Endothelial cell of umbilical vein (primary cell): ENCODE data around the gene PRRX2.

Experiments
- POLR2A ChIP-seq: IDR thresholded peaks from 2 replicates; pipeline ENCODE4 v1.6.1; 2012; ENCODE audit warnings: low read depth, mild to moderate bottlenecking, control low read depth, low read length
- TF ChIP-seq, protein P1 (sequence below): IDR thresholded peaks from 2 replicates; pipeline ENCODE4 v1.6.1; 2011; ENCODE audit not compliant: insufficient read depth, insufficient read length
- TF ChIP-seq, protein P2 (sequence below), 2 donors: IDR thresholded peaks; 1 replicate in 1 of 2; 2 replicates in 1 of 2; pipeline ENCODE4 v1.5.1; 2011; ENCODE audit warnings: low read length in 2 of 2, mild to moderate bottlenecking in 2 of 2, moderate library complexity in 2 of 2, control low read depth in 1 of 2, inconsistent platforms in 1 of 2, low read depth in 1 of 2; ENCODE audit not compliant: insufficient read depth in 1 of 2; ENCODE audit errors: extremely low read depth in 1 of 2

DNA sequence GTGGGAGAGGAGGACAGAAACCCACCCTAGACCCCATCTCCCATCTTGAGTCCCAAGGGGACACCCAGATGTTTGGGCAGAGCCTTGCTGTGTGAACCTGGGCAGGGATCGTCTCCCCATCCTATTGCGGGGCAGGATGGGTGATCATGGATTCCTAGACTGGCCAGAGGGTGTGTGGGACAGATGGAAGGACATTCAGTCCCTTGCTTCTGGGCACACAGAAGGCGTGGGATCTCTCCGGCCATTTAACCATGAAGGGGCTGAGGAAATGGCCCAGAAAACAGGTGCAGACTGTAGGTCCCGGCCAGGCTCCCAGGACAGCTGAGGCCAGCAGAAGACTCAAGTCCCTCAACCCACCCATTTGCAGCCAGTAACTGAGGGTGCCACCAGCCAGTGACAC lies 57.5 kb downstream of the PRRX2 start:
- TF ChIP-seq, protein P1, sequence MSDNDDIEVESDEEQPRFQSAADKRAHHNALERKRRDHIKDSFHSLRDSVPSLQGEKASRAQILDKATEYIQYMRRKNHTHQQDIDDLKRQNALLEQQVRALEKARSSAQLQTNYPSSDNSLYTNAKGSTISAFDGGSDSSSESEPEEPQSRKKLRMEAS = no peak
- TF ChIP-seq, protein P2, sequence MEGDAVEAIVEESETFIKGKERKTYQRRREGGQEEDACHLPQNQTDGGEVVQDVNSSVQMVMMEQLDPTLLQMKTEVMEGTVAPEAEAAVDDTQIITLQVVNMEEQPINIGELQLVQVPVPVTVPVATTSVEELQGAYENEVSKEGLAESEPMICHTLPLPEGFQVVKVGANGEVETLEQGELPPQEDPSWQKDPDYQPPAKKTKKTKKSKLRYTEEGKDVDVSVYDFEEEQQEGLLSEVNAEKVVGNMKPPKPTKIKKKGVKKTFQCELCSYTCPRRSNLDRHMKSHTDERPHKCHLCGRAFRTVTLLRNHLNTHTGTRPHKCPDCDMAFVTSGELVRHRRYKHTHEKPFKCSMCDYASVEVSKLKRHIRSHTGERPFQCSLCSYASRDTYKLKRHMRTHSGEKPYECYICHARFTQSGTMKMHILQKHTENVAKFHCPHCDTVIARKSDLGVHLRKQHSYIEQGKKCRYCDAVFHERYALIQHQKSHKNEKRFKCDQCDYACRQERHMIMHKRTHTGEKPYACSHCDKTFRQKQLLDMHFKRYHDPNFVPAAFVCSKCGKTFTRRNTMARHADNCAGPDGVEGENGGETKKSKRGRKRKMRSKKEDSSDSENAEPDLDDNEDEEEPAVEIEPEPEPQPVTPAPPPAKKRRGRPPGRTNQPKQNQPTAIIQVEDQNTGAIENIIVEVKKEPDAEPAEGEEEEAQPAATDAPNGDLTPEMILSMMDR (IDR thresholded peaks at IDR 0.05; ENCODE audit: extremely low read depth in 1 of 2, insufficient read depth in 1 of 2, low read depth in 1 of 2, low read length in 2 of 2) = no peak
- TF ChIP-seq POLR2A = no peak
